ENCODE measurements around the gene ALKBH3. TPM values are rescaled to one million over a fixed set of nuclear protein-coding genes. Genes with fewer than 3 reads are reported as not detected.
A peak's percentile ranks its signal among the peaks of the same experiment; 100 is the strongest.

The ALKBH3 gene
- polyA plus RNA-seq, 2 of the 4 experiments (the other 2 are of a cell fraction) = 22.9 to 50.2 TPM

DNA sequence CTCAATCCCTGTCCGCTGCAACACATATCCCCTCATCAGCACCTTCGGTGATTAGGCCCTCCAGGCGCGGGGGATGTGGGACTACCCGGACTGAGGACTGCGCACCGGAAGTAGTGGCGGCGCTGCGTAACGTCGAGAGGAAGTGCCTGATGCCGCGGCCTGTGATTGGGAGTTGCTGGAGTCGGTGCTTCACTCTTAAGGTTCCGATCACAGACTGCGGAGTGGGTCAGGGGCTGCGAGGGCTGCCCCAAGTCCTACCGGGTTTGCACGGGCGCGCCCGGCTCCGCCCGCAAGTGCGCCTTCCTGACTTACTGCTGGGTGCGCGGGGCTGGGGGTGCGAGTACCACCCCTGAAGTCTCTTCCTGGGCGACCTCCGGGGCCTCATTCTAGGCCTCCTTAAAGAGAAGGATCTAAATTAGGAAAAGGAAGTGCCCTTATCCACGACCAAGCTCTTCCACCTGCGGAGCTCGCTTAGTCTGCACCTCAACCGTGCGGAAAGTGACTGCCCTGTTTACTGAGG is at the start of gene ALKBH3 (continued):
- no peak for TF ChIP-seq HEYL (CRISPR knock-in tag; IDR thresholded peaks at IDR 0.05)
- TF ChIP-seq NPAS2 (CRISPR knock-in tag; IDR thresholded peaks at IDR 0.05; ENCODE audit: borderline replicate concordance) = peak; percentile 42; the same call in 1 of the 2 replicates
- peak; percentile 89 for TF ChIP-seq KDM5A (IDR thresholded peaks at IDR 0.05)
- TF ChIP-seq HOXB5 (CRISPR knock-in tag; IDR thresholded peaks at IDR 0.05) = peak; percentile 88
- TF ChIP-seq ZSCAN20 (CRISPR knock-in tag; IDR thresholded peaks at IDR 0.05) = no peak
- TF ChIP-seq RARB (CRISPR knock-in tag; IDR thresholded peaks at IDR 0.05) = 0 out of 2 replicates have a peak, but pooled peaks have one; percentile 36

DNA sequence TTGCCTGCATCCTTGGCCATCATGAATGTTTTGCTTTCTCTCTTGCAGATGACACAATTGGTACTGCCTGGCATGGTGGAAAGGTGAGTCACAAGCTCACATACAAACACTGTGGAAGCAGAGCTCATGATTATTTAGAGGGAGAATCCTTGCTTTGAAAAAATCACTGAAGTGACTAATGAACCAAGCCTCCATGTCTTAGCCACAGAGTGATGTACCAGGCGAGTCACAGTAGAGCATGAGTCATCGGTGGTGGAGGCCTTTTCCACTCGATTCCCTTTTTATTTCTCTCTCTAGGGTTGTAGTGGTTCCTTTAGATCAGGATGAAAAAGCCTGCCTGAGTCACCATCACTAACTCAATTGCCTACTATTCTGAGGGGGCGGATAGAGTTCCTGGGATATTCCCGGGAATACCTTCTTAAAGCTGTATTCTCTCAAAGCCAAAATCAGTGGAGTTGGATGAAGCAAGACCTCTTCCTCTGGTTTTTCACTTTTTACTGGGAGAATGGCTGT is 49.6 kb upstream of the ALKBH3 start:
- POLR2A ChIA-PET = interaction anchor here (0.7 to 2.1 kb wide), 3 partner anchors 91 to 151 kb away, joined by 3 to 7 read pairs (median 4); partner anchors contain the start of genes C11orf96 and HSD17B12
- Histone ChIP-seq H3K4me2 (peak overlapping the region; percentile 60), H3K4me1 (peaks cover 19% of the 10 kb centered on the region), H3K4me3 (no peak overlapping the region), H3K27ac (0 out of 6 replicates have a peak overlapping the region, but pooled peaks have one; percentile 17 to 22), H3K9me3 (no peaks in the 10 kb centered on the region)
- ATAC-seq (peak; percentile 100), FAIRE-seq (peak; percentile 99), DNase-seq (ENCODE audit: low read depth in 1 of 2, low spot score in 1 of 2) (peak; percentile 84 to 90)
- peak; percentile 36 to 44; a peak in 3 of 4 replicates for TF ChIP-seq CEBPB (IDR thresholded peaks at IDR 0.05)
- TF ChIP-seq, protein P1, sequence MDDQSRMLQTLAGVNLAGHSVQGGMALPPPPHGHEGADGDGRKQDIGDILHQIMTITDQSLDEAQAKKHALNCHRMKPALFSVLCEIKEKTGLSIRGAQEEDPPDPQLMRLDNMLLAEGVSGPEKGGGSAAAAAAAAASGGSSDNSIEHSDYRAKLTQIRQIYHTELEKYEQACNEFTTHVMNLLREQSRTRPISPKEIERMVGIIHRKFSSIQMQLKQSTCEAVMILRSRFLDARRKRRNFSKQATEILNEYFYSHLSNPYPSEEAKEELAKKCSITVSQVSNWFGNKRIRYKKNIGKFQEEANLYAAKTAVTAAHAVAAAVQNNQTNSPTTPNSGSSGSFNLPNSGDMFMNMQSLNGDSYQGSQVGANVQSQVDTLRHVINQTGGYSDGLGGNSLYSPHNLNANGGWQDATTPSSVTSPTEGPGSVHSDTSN (IDR thresholded peaks at IDR 0.05) = no peak
- no peak for TF ChIP-seq ESRRA (IDR thresholded peaks at IDR 0.05; ENCODE audit: borderline replicate concordance, low read length)
- TF ChIP-seq, protein P2, sequence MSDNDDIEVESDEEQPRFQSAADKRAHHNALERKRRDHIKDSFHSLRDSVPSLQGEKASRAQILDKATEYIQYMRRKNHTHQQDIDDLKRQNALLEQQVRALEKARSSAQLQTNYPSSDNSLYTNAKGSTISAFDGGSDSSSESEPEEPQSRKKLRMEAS (IDR thresholded peaks at IDR 0.05) = peak; percentile 53
- peak in 1 of 2 experiments; percentile 65; a peak in 2 of 5 replicates for TF ChIP-seq JUN (IDR thresholded peaks at IDR 0.05)
- TF ChIP-seq, protein P3, sequence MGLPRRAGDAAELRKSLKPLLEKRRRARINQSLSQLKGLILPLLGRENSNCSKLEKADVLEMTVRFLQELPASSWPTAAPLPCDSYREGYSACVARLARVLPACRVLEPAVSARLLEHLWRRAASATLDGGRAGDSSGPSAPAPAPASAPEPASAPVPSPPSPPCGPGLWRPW (IDR thresholded peaks at IDR 0.05) = no peak
- TF ChIP-seq JUNB (IDR thresholded peaks at IDR 0.05) = peak; percentile 94
- peak; percentile 93; the same call in 1 of the 2 replicates for TF ChIP-seq FOSL2 (IDR thresholded peaks at IDR 0.05)
- TF ChIP-seq FOSL2 (CRISPR knock-in tag; IDR thresholded peaks at IDR 0.05) = peak; percentile 99
- TF ChIP-seq TFCP2L1 (CRISPR knock-in tag; IDR thresholded peaks at IDR 0.05) = no peak
- no peak for TF ChIP-seq POLR2A (IDR thresholded peaks at IDR 0.05; ENCODE audit: low read length)
- 2% methylated on average over 5 of the region's 5 CpGs for WGBS (ENCODE audit: missing lambda C conversion rate)
- CTCF ChIA-PET = interaction anchor here (0.7 to 6.9 kb wide), 7 partner anchors 12 to 458 kb away, joined by 3 to 61 read pairs (median 4); no protein-coding TSS in a partner anchor

DNA sequence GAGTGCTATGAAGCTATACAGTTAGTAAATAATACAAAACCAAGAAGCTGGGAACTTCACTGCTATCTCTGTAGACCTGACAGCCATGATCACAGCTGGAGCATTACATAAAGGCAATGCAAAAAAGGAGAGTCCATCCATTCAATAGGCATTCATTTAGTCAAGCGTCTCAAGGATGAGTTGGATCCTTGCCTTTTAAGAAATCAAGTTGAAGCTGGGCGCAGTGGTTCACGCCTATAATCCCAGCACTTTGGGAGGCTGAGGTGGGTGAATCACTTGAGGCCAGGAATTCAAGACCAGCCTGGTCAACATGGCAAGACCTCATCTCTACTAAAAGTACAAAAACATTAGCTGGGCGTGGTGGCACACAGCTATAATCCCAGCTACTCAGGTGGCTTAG is 48.1 kb upstream of the ALKBH3 start:
- H3K27ac ChIP-seq = no peak overlapping the region
- H3K4me2 ChIP-seq = no peak overlapping the region
- ChIA-PET POLR2A (no interaction called here), CTCF (interaction anchor here (6.9 kb wide), 1 partner anchor 18 kb away, joined by 61 read pairs; no protein-coding TSS in a partner anchor)
- WGBS (ENCODE audit: missing lambda C conversion rate) = 91% methylated on average over 4 of the region's 4 CpGs
- FAIRE-seq = no peak
- peaks cover 19% of the 10 kb centered on the region for H3K4me1 ChIP-seq
- no peak for ATAC-seq
- DNase-seq (ENCODE audit: low read depth in 1 of 2, low spot score in 1 of 2) = no peak
- H3K4me3 ChIP-seq = no peak overlapping the region
- H3K9me3 ChIP-seq = no peaks in the 10 kb centered on the region
- TF ChIP-seq, protein P4, sequence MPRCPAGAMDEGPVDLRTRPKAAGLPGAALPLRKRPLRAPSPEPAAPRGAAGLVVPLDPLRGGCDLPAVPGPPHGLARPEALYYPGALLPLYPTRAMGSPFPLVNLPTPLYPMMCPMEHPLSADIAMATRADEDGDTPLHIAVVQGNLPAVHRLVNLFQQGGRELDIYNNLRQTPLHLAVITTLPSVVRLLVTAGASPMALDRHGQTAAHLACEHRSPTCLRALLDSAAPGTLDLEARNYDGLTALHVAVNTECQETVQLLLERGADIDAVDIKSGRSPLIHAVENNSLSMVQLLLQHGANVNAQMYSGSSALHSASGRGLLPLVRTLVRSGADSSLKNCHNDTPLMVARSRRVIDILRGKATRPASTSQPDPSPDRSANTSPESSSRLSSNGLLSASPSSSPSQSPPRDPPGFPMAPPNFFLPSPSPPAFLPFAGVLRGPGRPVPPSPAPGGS (IDR thresholded peaks at IDR 0.05) = no peak
- no peak for TF ChIP-seq CBX8 (IDR thresholded peaks at IDR 0.05)
- TF ChIP-seq, protein P5, sequence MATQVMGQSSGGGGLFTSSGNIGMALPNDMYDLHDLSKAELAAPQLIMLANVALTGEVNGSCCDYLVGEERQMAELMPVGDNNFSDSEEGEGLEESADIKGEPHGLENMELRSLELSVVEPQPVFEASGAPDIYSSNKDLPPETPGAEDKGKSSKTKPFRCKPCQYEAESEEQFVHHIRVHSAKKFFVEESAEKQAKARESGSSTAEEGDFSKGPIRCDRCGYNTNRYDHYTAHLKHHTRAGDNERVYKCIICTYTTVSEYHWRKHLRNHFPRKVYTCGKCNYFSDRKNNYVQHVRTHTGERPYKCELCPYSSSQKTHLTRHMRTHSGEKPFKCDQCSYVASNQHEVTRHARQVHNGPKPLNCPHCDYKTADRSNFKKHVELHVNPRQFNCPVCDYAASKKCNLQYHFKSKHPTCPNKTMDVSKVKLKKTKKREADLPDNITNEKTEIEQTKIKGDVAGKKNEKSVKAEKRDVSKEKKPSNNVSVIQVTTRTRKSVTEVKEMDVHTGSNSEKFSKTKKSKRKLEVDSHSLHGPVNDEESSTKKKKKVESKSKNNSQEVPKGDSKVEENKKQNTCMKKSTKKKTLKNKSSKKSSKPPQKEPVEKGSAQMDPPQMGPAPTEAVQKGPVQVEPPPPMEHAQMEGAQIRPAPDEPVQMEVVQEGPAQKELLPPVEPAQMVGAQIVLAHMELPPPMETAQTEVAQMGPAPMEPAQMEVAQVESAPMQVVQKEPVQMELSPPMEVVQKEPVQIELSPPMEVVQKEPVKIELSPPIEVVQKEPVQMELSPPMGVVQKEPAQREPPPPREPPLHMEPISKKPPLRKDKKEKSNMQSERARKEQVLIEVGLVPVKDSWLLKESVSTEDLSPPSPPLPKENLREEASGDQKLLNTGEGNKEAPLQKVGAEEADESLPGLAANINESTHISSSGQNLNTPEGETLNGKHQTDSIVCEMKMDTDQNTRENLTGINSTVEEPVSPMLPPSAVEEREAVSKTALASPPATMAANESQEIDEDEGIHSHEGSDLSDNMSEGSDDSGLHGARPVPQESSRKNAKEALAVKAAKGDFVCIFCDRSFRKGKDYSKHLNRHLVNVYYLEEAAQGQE (IDR thresholded peaks at IDR 0.05) = no peak
- no peak for TF ChIP-seq FOXS1 (CRISPR knock-in tag; IDR thresholded peaks at IDR 0.05)
- no peak for TF ChIP-seq HOXB5 (CRISPR knock-in tag; IDR thresholded peaks at IDR 0.05)
- TF ChIP-seq TP53 (CRISPR knock-in tag; IDR thresholded peaks at IDR 0.05) = no peak
- no peak for TF ChIP-seq CEBPB (IDR thresholded peaks at IDR 0.05)
- TF ChIP-seq ZC3H11A (IDR thresholded peaks at IDR 0.05) = no peak
- TF ChIP-seq HOXB13 (CRISPR knock-in tag; IDR thresholded peaks at IDR 0.05; ENCODE audit: low read depth) = no peak
- TF ChIP-seq GATA3 (IDR thresholded peaks at IDR 0.05; ENCODE audit: borderline replicate concordance) = no peak
- TF ChIP-seq, protein P6, sequence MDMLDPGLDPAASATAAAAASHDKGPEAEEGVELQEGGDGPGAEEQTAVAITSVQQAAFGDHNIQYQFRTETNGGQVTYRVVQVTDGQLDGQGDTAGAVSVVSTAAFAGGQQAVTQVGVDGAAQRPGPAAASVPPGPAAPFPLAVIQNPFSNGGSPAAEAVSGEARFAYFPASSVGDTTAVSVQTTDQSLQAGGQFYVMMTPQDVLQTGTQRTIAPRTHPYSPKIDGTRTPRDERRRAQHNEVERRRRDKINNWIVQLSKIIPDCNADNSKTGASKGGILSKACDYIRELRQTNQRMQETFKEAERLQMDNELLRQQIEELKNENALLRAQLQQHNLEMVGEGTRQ (IDR thresholded peaks at IDR 0.05) = no peak
- TF ChIP-seq KDM1A (IDR thresholded peaks at IDR 0.05; ENCODE audit: low read depth) = no peak
- no peak for TF ChIP-seq FOSB (CRISPR knock-in tag; IDR thresholded peaks at IDR 0.05)
- TF ChIP-seq JUNB (IDR thresholded peaks at IDR 0.05) = no peak
- no peak for TF ChIP-seq RNF2 (IDR thresholded peaks at IDR 0.05; ENCODE audit: borderline replicate concordance, low read depth)
- TF ChIP-seq JUN (IDR thresholded peaks at IDR 0.05) = no peak
- no peak for TF ChIP-seq NR3C1 (IDR thresholded peaks at IDR 0.05)
- TF ChIP-seq EP300 (IDR thresholded peaks at IDR 0.05) = no peak

Measured in A549 (cell line).